ENCODE data around the gene CLIP2. TPM values are rescaled to one million over a fixed set of nuclear protein-coding genes. Genes with fewer than 3 reads are reported as not detected.

CLIP2 gene
- total RNA-seq, 1 donor from 2014 or later: 48.9 TPM

DNA sequence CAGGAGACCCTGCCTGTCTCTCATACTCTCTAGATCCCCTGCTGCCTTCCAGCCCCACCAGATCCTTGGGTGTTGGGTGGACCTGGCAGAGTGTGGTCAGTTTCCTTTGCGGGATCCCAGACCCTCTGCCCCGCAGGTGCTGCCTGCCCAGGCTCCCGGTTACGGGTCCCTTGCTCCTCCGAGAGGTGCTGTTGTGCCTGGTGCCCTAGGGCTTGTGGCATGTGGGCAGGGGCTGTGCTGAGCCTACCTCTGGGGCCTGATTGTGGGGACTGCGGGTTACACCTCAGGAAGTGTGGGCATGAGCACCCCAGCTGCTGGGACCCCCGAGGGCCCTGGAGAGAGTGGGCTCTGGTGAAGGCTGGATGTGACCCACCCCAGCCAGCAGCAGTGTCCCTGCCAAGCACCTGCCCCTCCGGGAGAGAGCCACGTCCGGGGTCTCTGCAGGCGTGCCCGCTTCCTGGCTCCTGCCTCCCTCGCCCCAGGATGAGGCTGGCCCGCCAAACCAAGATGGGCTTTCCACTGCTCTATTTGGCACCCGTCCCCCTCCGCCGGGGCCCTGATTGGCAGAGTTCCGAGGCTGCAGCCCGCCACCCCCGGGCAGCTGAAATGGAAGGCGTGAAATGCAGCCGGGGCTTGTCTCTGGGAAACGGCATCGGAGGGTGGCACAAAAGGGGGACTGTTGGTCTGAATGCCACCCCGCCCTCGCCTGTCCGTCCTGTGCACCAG is 17.0 kb downstream of the CLIP2 start:
- Mint-ChIP-seq H3K9me3 (no peaks in the 10 kb centered on the region), H3K27ac (no peak overlapping the region), H3K27me3 (no peaks in the 10 kb centered on the region), H3K36me3 (peaks cover 3% of the 10 kb centered on the region), H3K4me3 (no peak overlapping the region), H3K4me1 (ENCODE audit: unreplicated experiment) (no peaks in the 10 kb centered on the region)
- DNase-seq (ENCODE audit: extremely low spot score, unreplicated experiment): no peak
- TF ChIP-seq, protein P1, sequence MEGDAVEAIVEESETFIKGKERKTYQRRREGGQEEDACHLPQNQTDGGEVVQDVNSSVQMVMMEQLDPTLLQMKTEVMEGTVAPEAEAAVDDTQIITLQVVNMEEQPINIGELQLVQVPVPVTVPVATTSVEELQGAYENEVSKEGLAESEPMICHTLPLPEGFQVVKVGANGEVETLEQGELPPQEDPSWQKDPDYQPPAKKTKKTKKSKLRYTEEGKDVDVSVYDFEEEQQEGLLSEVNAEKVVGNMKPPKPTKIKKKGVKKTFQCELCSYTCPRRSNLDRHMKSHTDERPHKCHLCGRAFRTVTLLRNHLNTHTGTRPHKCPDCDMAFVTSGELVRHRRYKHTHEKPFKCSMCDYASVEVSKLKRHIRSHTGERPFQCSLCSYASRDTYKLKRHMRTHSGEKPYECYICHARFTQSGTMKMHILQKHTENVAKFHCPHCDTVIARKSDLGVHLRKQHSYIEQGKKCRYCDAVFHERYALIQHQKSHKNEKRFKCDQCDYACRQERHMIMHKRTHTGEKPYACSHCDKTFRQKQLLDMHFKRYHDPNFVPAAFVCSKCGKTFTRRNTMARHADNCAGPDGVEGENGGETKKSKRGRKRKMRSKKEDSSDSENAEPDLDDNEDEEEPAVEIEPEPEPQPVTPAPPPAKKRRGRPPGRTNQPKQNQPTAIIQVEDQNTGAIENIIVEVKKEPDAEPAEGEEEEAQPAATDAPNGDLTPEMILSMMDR (conservative IDR thresholded peaks at IDR 0.05): no peak

GRCh38 chr7:74306730-74307469 is 17.7 kb downstream of the CLIP2 start:
- Mint-ChIP-seq H3K36me3 (peaks cover 3% of the 10 kb centered on the region), H3K4me3 (no peak overlapping the region), H3K27me3 (no peaks in the 10 kb centered on the region), H3K27ac (no peak overlapping the region), H3K9me3 (no peaks in the 10 kb centered on the region), H3K4me1 (ENCODE audit: unreplicated experiment) (no peaks in the 10 kb centered on the region)
- no peak for DNase-seq (ENCODE audit: extremely low spot score, unreplicated experiment)
- TF ChIP-seq, protein P1 (conservative IDR thresholded peaks at IDR 0.05): no peak

GRCh38 chr7:74307738-74308505 is 18.7 kb downstream of the CLIP2 start:
- Mint-ChIP-seq H3K36me3 (peaks cover 3% of the 10 kb centered on the region), H3K4me3 (no peak overlapping the region), H3K27ac (peak overlapping the region; percentile 33), H3K9me3 (no peaks in the 10 kb centered on the region), H3K27me3 (no peaks in the 10 kb centered on the region), H3K4me1 (ENCODE audit: unreplicated experiment) (no peaks in the 10 kb centered on the region)
- TF ChIP-seq, protein P1 (conservative IDR thresholded peaks at IDR 0.05): no peak
- DNase-seq (ENCODE audit: extremely low spot score, unreplicated experiment): no peak

GRCh38 chr7:74309181-74309580 is 20.0 kb downstream of the CLIP2 start:
- no peaks in the 10 kb centered on the region for H3K27me3 Mint-ChIP-seq
- no peaks in the 10 kb centered on the region for H3K4me1 Mint-ChIP-seq (ENCODE audit: unreplicated experiment)
- H3K4me3 Mint-ChIP-seq: no peak overlapping the region
- DNase-seq (ENCODE audit: extremely low spot score, unreplicated experiment): no peak
- H3K9me3 Mint-ChIP-seq: no peaks in the 10 kb centered on the region
- H3K36me3 Mint-ChIP-seq: peaks cover 3% of the 10 kb centered on the region
- TF ChIP-seq, protein P1 (conservative IDR thresholded peaks at IDR 0.05): no peak
- no peak overlapping the region for H3K27ac Mint-ChIP-seq

- TF ChIP-seq, protein P1 (conservative IDR thresholded peaks at IDR 0.05): no peak
- H3K9me3 Mint-ChIP-seq: no peaks in the 10 kb centered on the region
- H3K4me3 Mint-ChIP-seq: no peak overlapping the region
- DNase-seq (ENCODE audit: extremely low spot score, unreplicated experiment): no peak
- H3K27ac Mint-ChIP-seq: no peak overlapping the region
- H3K27me3 Mint-ChIP-seq: no peaks in the 10 kb centered on the region
- no peaks in the 10 kb centered on the region for H3K4me1 Mint-ChIP-seq (ENCODE audit: unreplicated experiment)
- peaks cover 3% of the 10 kb centered on the region for H3K36me3 Mint-ChIP-seq
These were observed 22.1 kb downstream of the CLIP2 start for GRCh38 chr7:74311305-74311744.

All from type B pancreatic cell (in vitro differentiated cells).